Activated T-helper 1 cell treated with anti-CD3 and anti-CD28 coated beads, Interleukin-12 subunit alpha, Interleukin-12 subunit beta, Interleukin-2, Interleukin-4 antibody, amounts not matched to agents 30 ng/mL and 10 ng/mL and 1 ng/mL, durations not matched to agents 14 hours and 24 hours and 36 hours (primary cell): ENCODE results near the gene CAMK4. TPM values are rescaled to one million over a fixed set of nuclear protein-coding genes. Genes with fewer than 3 reads are reported as not detected.

ENCODE experiments used
- DNase-seq: peaks from one replicate; pipeline ENCODE4 v3.0.0; 2021; ENCODE audit warnings: low spot score
- H3K27ac Mint-ChIP-seq: one replicate; pipeline ENCODE4 v1.8.0; 2021; ENCODE audit warnings: mild to moderate bottlenecking, mixed read lengths
- H3K27me3 Mint-ChIP-seq: one replicate; pipeline ENCODE4 v1.8.0; 2022; ENCODE audit warnings: mild to moderate bottlenecking, moderate library complexity, mixed read lengths; ENCODE audit not compliant: insufficient read depth
- H3K36me3 Mint-ChIP-seq: one replicate; pipeline ENCODE4 v1.8.0; 2021; ENCODE audit warnings: low read depth, mixed read lengths
- H3K4me1 Mint-ChIP-seq: one replicate; pipeline ENCODE4 v1.8.0; 2021; ENCODE audit warnings: low read depth, mixed read lengths
- H3K4me3 Mint-ChIP-seq: one replicate; pipeline ENCODE4 v1.8.0; 2021; ENCODE audit warnings: mild to moderate bottlenecking, moderate library complexity, mixed read lengths
- H3K9me3 Mint-ChIP-seq: one replicate; pipeline ENCODE4 v1.8.0; 2021; ENCODE audit warnings: mixed read lengths
- intact Hi-C: fragments of 100-400 bp; cut with micrococcal nuclease; formaldehyde crosslinking; loops from one replicate; pipeline ENCODE4 v1.15.1; 2024
- total RNA-seq: library from RNA; stranded (reverse); gene quantifications from 2 replicates; pipeline ENCODE4 v1.2.3, GENCODE V29; 2022

Gene CAMK4
- total RNA-seq, 1 donor from 2014 or later: 56.9 TPM

DNA sequence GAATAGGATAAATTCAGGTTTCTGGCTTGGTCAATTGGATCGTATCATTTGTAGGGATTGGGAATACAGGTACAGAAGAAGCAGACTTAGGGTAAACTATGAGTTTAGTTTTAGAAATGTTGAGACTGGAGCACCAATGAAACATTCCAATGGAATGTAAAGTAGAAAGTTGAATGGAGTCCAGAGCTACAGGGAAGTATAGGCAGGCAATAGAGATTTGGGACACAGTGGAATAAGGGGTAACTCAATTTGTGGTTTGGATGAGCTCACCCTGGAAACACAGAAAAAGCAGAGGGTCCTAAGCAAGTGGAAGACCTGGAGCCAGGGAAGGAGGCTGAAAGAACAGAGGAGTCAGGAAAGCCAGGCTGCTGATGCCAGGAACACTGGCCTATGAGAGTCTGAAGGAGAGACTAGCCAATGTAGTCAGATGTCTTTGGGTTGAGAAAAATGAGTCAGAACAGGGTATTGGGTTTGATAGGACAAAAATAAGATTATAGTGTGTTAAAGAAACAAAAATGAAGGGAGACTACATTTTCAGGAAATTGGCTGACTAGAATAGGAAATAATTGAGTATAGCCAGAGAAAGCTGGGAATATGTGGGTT, 215.4 kb downstream of the CAMK4 start:
- Mint-ChIP-seq H3K4me1 (no peaks in the 10 kb centered on the region), H3K27me3 (no peaks in the 10 kb centered on the region), H3K27ac (no peak overlapping the region), H3K9me3 (no peaks in the 10 kb centered on the region), H3K36me3 (peaks cover 13% of the 10 kb centered on the region), H3K4me3 (no peak overlapping the region)
- DNase-seq: no peak
- intact Hi-C loops: no loop called here

DNA sequence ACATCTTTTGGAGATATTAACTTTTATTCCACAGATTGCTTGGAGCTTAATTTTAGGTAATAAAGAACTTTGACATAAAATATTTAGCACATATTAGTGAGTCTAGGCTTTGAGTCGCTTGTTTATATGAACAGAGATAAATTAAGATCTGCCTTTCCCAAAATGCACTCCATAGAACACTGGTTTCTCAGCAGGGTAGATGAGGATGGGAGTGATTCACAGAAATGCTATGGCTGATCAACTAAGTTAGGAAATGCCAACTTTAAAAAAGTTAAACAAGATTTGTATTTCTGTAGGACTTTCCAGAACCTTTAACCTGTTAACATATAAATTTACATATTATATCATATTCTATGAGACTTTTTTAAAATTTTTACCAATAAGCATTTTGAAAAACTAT, 222.9 kb downstream of the CAMK4 start:
- H3K27ac Mint-ChIP-seq: no peak overlapping the region
- H3K4me3 Mint-ChIP-seq: no peak overlapping the region
- peaks cover 4% of the 10 kb centered on the region for H3K4me1 Mint-ChIP-seq
- H3K27me3 Mint-ChIP-seq: no peaks in the 10 kb centered on the region
- no peak for DNase-seq
- intact Hi-C loops: no loop called here
- peaks cover 24% of the 10 kb centered on the region for H3K36me3 Mint-ChIP-seq
- no peaks in the 10 kb centered on the region for H3K9me3 Mint-ChIP-seq

DNA sequence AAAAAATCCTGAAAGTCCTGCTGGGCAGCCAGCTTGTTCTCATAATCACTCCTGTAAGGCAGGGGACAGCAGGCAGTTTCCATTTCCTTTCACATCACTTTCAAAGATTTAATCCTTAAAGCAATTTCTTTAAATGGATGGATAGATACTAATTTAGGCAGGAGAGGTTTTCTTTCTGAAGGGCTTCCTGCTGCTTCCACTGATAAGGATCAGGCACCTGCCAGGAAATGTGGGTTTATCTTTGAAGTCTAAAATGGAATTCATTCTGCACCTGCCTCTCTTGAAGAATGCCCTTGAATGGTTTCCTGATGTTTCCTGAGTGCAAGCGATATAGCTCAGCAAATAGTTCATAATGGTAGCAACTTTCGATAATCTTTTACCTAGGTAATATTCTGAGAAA, 223.6 kb downstream of the CAMK4 start:
- intact Hi-C loops: no loop called here

DNA sequence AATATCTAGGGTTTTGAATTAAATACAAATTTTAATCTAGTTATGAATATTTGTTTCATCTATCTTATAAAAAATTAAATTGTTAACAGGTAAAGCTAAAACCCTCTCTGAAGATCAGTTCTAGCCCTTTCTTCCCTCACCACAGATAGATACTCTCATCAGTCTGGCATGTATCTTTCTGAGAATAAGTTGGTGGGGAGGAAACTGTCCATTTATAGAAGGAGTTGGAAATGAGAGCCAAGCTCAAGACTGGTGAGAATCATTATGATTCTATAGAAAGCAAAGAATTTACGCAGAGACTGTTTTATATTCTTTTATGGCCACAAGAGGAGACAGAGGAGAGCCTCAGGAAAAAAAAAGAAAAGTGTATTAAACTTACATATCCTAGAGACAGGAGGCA, 229.1 kb downstream of the CAMK4 start:
- intact Hi-C loops: no loop called here
- Mint-ChIP-seq H3K4me1 (no peaks in the 10 kb centered on the region), H3K36me3 (peaks cover 17% of the 10 kb centered on the region), H3K4me3 (no peak overlapping the region), H3K27ac (no peak overlapping the region), H3K27me3 (no peaks in the 10 kb centered on the region), H3K9me3 (no peaks in the 10 kb centered on the region)
- DNase-seq: no peak

More for the DNA sequence above, 223.6 kb downstream of the CAMK4 start:
- DNase-seq: no peak
- no peaks in the 10 kb centered on the region for H3K9me3 Mint-ChIP-seq
- no peak overlapping the region for H3K4me3 Mint-ChIP-seq
- no peaks in the 10 kb centered on the region for H3K27me3 Mint-ChIP-seq
- no peak overlapping the region for H3K27ac Mint-ChIP-seq
- H3K36me3 Mint-ChIP-seq: peaks cover 25% of the 10 kb centered on the region
- H3K4me1 Mint-ChIP-seq: peaks cover 4% of the 10 kb centered on the region

DNA sequence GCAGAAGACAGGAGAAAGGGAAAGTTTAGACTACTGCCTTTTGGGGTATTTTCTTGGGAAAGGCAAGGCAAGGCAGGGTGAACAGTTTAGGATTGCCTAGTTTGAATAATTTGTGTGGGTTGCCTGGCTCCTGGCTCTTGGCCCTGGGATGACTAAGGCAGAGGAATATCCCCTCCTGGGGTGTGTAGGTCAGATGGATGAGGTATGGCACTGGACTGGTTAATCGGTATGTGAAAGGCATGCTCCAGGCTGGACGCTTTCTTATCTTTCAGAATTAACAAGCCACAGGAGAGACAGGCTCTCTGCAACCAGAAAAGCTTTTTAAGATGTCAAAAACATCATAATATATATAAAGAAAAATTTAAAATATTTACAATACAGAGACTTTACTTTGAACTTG, 229.6 kb downstream of the CAMK4 start:
- no peaks in the 10 kb centered on the region for H3K4me1 Mint-ChIP-seq
- no peak overlapping the region for H3K27ac Mint-ChIP-seq
- H3K4me3 Mint-ChIP-seq: no peak overlapping the region
- no peaks in the 10 kb centered on the region for H3K9me3 Mint-ChIP-seq
- DNase-seq: no peak
- intact Hi-C loops: no loop called here
- H3K36me3 Mint-ChIP-seq: peaks cover 21% of the 10 kb centered on the region
- H3K27me3 Mint-ChIP-seq: no peaks in the 10 kb centered on the region

DNA sequence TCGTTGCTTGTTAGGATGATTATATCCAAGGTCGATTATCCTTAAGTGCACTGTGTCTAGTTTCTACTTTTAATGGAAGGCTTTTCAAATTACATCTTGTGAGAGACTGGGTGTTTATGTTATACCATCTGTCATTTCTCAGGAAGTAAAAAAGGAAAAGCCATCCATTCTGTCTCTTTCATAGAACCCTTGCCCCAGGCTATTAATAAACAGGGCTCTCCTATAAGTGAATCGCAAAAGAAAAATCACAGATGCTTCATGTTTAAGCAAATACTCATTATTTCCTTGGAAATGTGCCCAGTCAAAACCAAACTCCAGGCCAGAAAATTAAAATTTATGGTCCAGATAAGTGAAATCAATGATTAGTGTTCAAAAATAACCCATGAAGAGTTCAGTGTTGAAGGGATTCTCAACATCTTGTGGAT, 230.0 kb downstream of the CAMK4 start:
- Mint-ChIP-seq H3K9me3 (no peaks in the 10 kb centered on the region), H3K27ac (no peak overlapping the region), H3K4me1 (no peaks in the 10 kb centered on the region), H3K4me3 (no peak overlapping the region), H3K27me3 (no peaks in the 10 kb centered on the region), H3K36me3 (peaks cover 24% of the 10 kb centered on the region)
- intact Hi-C loops: no loop called here
- DNase-seq: no peak

DNA sequence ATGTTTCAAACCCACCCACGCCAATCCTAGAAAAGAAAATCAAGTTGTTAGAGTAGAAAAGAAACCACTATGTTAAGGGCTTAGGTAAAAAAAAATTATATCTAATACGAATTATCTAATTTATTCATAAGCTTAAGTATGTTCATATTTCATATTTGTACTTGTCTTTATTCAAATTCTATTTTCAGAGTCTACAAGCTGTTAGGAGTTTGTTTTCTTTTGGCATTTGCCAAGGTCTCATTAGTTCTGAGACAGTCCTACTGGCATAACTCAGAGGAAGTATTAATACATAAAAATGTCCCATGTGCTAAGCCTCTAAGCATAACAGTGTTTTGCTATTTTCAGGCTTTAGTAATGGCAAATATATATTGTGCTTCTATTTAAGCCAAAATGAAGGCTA, 230.6 kb downstream of the CAMK4 start:
- H3K27me3 Mint-ChIP-seq: no peaks in the 10 kb centered on the region
- peaks cover 20% of the 10 kb centered on the region for H3K36me3 Mint-ChIP-seq
- H3K4me3 Mint-ChIP-seq: no peak overlapping the region
- no peak for DNase-seq
- no peaks in the 10 kb centered on the region for H3K4me1 Mint-ChIP-seq
- intact Hi-C loops: no loop called here
- no peak overlapping the region for H3K27ac Mint-ChIP-seq
- no peaks in the 10 kb centered on the region for H3K9me3 Mint-ChIP-seq

DNA sequence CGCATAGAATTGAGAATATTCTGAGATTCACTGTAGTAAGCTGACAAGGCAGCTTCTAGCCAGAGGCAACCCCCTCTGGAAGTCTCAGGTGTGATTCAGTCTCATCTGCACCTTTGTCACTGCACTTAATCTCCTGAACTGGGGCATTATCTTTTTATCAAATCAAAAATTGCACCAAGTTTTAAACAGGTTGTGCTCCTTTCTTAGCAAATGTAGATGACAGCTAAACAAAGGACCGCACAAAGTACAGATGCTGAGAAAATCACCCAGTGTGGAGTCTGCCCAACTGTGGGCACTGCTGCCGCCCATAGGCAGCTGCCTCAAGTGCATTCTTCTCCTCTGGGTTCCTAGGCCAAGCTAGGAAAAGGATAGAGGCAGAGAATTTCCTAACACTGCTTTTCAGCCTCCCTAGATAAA, 237.1 kb downstream of the CAMK4 start:
- intact Hi-C loops: loop anchor here (5.0 kb wide), 1 partner anchor 304 kb away; no protein-coding TSS in a partner anchor
- Mint-ChIP-seq H3K27me3 (no peaks in the 10 kb centered on the region), H3K36me3 (peaks cover 25% of the 10 kb centered on the region), H3K4me1 (peaks cover 8% of the 10 kb centered on the region), H3K27ac (no peak overlapping the region), H3K9me3 (peaks cover 11% of the 10 kb centered on the region), H3K4me3 (no peak overlapping the region)
- DNase-seq: no peak

DNA sequence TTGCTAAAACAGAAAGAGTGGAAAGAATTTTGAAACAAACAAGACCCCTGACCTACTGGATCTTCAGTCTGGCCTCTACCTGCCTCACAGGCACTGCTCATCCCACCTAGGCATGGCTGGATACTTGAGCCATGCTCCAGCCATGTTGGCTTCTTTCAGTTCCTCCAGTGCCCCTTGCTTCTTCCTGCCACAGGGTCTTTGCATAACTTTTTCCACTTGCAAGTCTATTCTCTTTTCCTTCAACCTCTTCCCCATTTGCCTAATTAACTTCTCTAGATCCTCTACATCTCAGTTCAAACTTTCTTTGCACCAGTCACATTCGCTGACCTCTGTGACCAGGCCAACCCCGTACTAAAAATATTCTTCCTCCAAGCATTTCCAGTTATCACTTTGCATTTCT, 237.8 kb downstream of the CAMK4 start:
- Mint-ChIP-seq H3K36me3 (peaks cover 25% of the 10 kb centered on the region), H3K9me3 (peaks cover 11% of the 10 kb centered on the region), H3K4me3 (no peak overlapping the region), H3K27me3 (no peaks in the 10 kb centered on the region), H3K27ac (no peak overlapping the region), H3K4me1 (peaks cover 8% of the 10 kb centered on the region)
- intact Hi-C loops: loop anchor here (5.0 kb wide), 1 partner anchor 305 kb away; no protein-coding TSS in a partner anchor
- DNase-seq: no peak

DNA sequence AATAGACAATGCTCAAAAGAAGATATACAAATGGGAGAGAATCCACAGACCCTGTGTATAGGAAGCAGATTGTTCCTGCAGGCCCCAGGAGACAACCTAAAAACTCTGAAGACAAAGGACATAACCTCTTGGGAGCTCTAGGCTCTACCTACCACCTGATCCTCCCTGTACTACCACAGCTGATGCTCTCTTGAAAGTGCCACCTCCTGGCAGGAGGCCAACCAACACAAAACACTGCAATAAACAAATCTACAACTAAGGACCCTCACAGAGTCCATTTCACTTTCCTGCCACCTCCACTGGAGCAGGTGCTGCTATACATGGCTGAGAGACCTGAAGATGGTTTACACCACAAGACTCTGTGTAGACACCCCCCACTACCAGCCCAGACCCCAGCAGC, 239.1 kb downstream of the CAMK4 start:
- H3K4me3 Mint-ChIP-seq: no peak overlapping the region

DNA sequence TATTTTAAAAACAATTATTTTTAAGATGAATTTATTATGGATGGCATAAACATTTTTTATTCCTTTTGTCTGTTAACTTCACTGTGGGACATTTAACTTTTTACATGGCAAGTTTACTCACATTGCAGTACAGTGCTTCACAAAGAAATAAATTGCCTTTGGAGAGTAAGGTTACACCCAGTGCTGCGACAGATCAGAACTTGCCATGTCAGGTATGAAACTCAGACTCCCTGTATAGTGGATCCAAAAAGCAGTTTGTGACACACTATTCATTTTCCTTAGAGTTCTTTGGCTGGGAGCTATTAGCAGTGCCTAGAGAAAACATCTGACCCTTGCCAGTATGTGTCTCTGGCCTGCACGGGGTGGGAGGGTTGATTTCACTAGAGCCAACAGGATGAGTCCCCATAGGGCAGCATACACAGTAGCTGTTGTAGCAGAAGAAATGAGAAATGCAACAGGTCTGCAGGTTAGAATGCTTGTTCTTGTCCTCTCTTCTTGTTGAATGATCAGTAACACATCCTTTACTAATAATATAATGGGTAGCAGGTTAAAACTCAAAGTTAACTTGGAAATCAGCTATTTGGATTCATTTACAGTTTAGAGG, 245.2 kb downstream of the CAMK4 start:
- H3K4me1 Mint-ChIP-seq: peaks cover 5% of the 10 kb centered on the region
- intact Hi-C loops: no loop called here
- H3K27me3 Mint-ChIP-seq: no peaks in the 10 kb centered on the region
- DNase-seq: no peak
- no peak overlapping the region for H3K27ac Mint-ChIP-seq
- H3K9me3 Mint-ChIP-seq: peaks cover 11% of the 10 kb centered on the region
- no peak overlapping the region for H3K4me3 Mint-ChIP-seq
- peaks cover 16% of the 10 kb centered on the region for H3K36me3 Mint-ChIP-seq

More for the DNA sequence above, 239.1 kb downstream of the CAMK4 start:
- intact Hi-C loops: loop anchor here (5.0 kb wide), 1 partner anchor 306 kb away; no protein-coding TSS in a partner anchor
- Mint-ChIP-seq H3K36me3 (peaks cover 24% of the 10 kb centered on the region), H3K4me1 (peaks cover 8% of the 10 kb centered on the region), H3K27me3 (no peaks in the 10 kb centered on the region), H3K9me3 (peaks cover 11% of the 10 kb centered on the region), H3K27ac (no peak overlapping the region)
- no peak for DNase-seq

DNA sequence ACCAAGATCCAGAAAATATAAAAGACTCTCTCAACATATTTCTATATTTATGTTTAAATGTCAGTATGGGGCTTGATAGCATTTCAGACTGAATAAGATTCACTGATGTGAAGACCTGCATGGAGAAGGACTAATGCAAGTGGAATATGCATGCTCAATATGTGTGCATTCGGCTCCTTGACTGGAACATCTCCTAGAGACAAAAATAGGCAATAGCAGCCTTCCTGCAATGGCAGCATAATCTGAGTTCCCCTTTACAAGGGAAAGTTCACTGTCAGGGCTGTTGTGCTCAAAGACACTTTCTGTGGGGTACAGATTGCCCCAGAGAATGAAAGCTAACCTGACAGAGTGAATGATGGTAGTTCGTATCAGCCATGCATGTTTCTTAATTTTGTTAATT, 245.7 kb downstream of the CAMK4 start:
- peaks cover 9% of the 10 kb centered on the region for H3K9me3 Mint-ChIP-seq
- peaks cover 5% of the 10 kb centered on the region for H3K4me1 Mint-ChIP-seq

DNA sequence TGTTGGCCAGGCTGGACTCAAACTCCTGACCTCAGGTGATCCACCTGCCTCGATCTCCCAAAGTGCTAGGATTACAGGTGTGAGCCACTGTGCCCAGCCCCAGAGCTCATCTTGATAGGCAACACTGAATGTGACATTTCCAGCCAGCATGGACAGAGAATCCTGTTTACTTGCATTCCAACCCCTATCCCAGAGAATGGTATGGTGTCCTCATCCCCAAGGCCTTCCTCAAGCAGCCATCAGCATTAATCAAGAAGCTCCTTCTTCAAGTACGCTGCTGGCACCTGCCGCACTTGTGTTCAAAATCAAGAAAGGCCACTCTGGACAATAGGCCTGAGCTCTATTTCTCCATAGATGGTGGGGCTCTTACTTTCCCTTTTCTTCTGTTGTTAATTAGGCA, 247.9 kb downstream of the CAMK4 start:
- H3K9me3 Mint-ChIP-seq: no peaks in the 10 kb centered on the region
- H3K27me3 Mint-ChIP-seq: no peaks in the 10 kb centered on the region
- H3K4me3 Mint-ChIP-seq: no peak overlapping the region
- intact Hi-C loops: no loop called here
- no peak for DNase-seq
- no peak overlapping the region for H3K27ac Mint-ChIP-seq
- peaks cover 14% of the 10 kb centered on the region for H3K36me3 Mint-ChIP-seq
- peaks cover 5% of the 10 kb centered on the region for H3K4me1 Mint-ChIP-seq

More for the DNA sequence above, 245.7 kb downstream of the CAMK4 start:
- intact Hi-C loops: no loop called here
- Mint-ChIP-seq H3K36me3 (peaks cover 14% of the 10 kb centered on the region), H3K27ac (no peak overlapping the region), H3K27me3 (no peaks in the 10 kb centered on the region), H3K4me3 (no peak overlapping the region)
- no peak for DNase-seq
